HG03457 (cell line): ENCODE data around the gene CEP120.
"Not testable (repeated sequence)": the region's sequence is repeated elsewhere in the genome, so short reads cannot be mapped to it uniquely, and the experiment has no call there.

Experiments used
- ATAC-seq: cut with Tn5 transposase; IDR thresholded peaks from one replicate; pipeline ENCODE4 v1.9.1; 2021; ENCODE audit warnings: moderate number of reproducible peaks; ENCODE audit not compliant: unreplicated experiment

The CEP120 gene

DNA sequence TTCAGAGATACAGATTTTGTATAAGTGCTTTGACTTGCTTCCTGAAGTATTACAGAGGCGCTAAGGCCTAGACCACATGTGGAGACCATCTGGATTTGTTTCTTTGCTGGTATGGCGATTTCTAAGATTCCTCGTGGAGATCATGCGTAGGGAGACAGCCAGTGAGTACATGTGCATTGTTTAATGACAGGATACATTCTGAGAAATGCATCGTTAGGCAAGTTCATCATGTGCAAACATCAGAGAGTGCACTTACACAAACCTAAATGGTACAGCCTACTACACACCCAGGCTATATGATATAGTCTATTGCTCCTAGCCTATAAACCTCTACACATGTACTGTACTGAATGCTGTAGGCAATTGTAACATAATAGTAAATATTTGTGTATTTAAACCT is 16.5 kb upstream of the CEP120 start:
- no peak for ATAC-seq

- no peak for ATAC-seq
Measured at GRCh38 chr5:123438902-123439301, 15.7 kb upstream of the CEP120 start.

DNA sequence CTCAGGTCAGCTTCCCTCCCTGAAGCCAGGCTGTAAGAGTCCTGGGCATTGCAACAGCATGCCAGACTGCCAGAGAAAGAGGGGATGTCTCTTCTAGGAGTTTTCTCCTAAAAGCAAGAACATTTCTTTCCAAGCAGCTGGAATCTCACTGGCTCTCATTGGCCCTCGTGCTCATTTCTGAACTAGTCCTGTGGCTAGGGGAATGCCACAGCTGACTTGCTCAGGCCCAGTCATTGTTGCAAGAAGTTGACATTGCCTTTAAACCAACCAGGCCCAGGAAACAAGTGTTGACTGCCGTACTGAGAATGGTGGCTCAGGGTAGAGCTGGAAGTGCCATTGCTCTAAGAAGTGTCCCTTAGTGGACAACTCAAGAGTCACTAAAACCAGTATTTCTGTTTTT is 15.0 kb upstream of the CEP120 start:
- ATAC-seq, result peak; percentile 71

- no peak for ATAC-seq
Measured at GRCh38 chr5:123436201-123436600, 13.0 kb upstream of the CEP120 start.

GRCh38 chr5:123434796-123435195 is 11.6 kb upstream of the CEP120 start:
- no peak for ATAC-seq

- no peak for ATAC-seq
Measured at GRCh38 chr5:123433596-123433995, 10.4 kb upstream of the CEP120 start.

DNA sequence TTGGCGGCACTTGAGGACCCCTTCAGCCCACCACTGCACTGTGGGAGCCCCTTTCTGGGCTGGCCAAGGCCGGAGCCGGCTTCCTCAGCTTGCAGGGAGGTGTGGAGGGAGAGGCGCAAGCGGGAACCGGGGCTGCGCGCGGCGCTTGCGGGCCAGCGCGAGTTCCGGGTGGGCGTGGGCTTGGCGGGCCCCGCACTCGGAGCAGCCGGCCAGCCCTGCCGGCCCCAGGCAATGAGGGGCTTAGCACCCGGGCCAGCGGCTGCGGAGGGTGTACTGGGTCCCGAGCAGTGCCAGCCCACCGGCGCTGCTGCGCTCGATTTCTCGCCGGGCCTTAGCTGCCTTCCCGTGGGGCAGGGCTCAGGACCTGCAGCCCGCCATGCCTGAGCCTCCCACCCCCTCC is 7.2 kb upstream of the CEP120 start:
- ATAC-seq, result not testable (repeated sequence)

DNA sequence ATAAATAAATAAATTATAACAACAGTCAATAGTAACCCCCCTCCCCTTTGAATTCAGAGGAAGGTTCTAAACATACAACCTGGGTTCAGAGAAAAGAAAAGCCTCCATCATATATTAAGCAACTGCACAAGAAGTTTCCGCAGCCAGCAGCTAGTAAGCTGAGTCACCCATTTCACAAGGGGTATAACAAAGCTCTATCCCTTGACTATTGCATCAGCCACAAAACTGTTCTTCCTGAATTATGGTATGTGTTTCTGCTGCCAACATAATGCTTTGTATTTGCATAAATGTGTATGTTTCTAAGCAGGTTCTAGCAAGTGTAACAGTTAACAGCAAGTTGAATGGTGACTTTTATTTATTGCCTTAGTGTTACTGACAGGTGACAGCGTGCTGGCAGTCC is 6.8 kb upstream of the CEP120 start:
- no peak for ATAC-seq

DNA sequence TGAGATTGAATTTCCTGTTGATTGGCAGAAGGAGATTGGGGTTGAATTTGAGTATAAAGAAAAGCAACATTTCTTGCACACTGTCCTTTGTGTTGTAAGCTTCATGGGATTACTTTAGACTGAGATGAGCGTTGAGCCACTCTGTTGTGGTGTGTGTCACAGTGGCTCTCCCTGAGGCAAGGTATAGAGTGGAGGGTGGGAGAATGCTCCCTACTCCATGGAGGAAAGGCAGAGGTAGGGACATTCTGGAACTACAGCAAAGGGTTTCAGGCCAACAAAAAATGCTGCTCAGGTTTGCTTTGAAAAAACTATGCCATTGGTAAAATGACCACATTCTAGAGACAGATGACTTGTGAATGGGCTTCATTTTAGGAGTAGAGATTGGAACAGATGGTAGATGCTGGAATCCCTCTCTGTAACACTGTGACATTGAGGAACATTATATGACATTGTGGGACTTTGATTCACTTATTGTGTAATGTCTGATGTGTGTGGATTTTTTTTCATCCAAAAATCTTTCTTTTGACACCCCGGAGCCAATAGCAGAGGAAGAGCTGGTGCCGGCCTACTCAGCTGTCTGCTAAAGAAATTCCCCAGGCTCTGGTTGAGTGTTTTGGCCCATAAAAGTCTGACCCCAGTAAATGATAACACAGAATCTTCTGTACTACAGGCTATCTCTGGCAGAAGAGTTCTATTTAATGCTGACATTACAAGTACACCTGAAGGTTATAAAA is 6.2 kb upstream of the CEP120 start:
- ATAC-seq, result no peak

DNA sequence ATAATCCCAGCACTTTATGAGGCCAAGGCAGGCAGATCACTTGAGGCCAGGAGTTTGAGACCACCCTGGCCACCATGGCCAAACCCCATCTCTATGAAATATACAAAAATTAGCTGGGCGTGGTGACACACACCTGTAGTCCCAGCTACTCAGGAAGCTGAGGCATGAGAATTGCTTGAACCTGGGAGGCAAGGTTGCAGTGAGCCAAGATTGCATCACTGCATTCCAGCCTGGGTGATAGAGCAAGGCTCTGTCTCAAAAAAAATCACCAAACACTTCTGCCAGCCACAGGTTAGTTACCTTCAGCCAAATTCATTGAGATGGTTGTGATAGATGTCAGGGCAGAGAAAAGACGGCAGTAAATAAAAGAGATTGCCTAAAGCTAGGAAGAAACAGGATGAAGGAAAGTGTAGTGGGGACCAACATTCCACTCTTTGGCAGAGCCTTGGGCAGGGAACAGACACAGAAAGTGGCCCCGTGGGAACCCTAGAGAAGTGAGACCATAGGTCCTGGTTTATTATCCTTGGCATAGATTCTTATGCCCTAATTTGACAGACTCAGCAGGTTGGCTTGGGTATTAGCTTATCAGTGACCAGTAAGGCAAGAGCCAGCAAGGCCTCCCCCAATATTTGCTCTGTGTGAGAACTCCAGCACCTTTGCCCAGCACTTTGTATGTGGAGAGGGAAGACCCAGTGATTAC is 5.5 kb upstream of the CEP120 start:
- ATAC-seq, result no peak

DNA sequence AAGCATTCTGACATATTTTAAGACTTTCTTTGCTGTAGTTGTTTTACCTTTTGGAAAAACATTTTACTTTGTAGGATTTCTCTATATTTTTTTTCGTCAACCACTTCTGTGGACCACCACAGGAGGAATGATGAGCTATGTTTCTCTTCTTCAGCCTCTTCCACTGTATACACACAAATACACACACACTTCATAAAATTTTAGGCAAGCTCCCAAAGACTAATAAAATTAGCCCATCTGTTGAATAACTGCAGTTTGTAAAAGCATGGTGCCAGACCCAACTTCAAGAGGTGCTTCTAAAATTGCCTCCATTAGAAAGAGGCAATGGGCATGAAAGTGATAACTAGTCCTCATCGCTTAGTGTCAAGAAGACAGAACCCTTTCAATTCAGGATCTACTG is 4.1 kb upstream of the CEP120 start:
- no peak for ATAC-seq

GRCh38 chr5:123425431-123425830 is 2.2 kb upstream of the CEP120 start:
- ATAC-seq, result no peak

DNA sequence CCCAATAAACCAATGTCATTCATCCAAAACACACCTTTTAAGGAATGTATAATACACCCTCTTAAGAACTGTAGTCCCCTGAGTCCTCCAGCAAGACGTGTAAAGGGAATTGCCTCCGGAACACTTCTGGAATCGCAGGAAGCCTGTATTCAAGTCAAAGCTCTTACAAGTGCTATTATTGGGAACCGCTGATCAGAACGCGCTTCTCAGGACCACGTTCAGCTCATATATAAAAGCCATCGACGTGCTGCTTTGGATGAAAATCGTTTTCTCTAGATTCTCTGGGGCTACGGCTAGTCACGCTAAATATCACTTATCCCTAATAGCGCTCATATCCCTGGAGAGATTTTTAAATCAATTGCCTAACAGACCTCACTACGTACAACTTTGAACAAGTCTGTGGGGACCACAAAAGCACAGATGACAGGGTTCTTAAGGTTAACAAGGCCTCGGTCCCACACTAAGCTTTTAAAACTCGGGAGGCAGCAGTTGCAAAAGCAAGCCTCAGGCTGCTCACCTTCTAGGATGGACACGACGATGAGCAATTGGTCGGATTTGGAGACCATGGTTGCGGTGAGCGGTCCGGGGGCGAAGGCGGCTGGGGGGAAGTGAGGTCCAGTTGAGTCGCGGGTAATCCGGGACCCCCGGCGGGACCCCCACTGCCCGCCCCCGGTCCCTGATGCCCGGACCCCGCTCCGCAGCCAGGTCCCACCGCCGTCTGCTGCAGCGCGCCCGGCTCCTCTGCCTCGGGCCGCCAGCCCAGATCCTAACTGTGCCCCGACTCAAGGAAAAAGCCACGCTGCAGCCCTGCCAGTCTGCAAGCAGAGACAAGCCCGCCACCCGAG is 548 bp downstream of the CEP120 start:
- ATAC-seq, result peak; percentile 7

- no peak for ATAC-seq
Measured at GRCh38 chr5:123421773-123422172, 1.4 kb downstream of the CEP120 start.

DNA sequence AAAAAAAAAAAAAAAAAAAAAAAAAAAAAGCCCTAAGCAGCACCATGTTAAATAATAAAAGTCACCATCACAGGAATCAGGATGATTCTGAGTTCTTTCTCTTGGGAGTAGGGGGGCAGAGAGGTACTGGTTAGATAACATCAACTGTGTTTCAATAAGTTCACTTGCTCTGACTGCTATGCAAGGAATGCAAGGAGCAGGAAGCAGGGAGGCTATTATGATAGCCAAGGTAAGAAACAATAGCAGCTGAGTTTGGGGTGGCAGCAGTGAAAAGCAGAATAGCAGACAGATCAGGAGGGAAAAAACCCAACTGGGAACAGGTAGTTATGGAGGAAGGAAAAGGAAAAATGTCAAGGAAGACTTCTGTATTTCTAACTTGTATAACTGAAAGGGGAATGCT is 8.2 kb downstream of the CEP120 start:
- ATAC-seq, result no peak

DNA sequence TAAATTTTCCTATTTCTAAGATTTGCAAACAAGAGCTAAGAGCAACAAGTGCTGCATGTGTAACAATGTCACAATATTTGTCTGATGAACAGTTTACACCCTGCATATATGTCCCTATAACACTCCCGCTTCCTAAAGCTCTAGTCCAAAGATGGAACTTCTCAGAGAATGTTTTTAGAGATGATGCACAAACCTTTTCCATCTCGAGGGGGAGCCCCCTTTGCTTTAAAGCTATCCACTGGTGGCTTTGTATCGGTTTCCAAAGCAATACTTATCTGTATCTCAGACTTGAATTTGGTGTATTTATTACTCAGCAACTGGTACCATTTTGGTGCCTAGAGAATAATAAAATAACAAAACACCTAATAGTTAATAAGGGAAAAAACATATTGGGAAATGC is 11.0 kb downstream of the CEP120 start:
- ATAC-seq, result no peak

DNA sequence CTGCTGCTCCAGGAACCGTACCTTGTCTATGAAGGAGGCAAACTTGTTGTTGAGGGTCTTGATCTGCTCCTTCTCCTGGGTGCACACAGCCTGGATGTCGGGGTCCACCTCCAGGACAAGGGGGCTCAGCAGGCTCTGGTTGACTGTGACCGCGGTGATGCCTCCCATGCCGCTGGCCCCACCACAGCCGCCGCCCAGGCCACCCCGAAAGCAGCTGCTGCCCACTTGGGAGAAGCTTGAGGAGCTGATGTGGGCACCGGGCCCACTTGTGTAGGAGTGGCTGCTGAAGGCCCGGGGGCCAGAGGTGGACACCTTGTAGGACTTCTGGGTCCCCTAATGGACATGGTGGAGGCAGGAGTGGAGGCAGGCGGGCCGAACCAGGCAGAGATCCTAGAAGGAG is 21.2 kb downstream of the CEP120 start:
- not testable (repeated sequence) for ATAC-seq

DNA sequence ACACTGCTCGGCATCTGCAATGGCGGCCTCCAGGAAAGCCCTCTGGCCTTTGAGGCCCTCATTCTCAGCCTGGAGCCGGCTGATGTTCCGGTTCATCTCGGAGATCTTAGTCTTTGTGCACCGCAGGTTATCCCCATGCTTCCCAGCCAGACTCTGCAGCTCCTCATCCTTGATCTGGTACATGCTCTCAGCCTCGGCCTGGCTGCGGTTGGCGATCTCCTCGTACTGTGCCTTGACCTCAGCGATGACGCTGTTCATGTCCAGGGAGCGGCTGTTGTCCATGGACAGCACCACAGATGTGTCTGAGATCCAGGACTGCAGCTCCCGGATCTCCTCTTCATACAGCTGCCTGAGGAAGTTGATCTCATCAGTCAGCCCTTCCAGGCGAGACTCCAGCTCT is 21.9 kb downstream of the CEP120 start:
- no peak for ATAC-seq

DNA sequence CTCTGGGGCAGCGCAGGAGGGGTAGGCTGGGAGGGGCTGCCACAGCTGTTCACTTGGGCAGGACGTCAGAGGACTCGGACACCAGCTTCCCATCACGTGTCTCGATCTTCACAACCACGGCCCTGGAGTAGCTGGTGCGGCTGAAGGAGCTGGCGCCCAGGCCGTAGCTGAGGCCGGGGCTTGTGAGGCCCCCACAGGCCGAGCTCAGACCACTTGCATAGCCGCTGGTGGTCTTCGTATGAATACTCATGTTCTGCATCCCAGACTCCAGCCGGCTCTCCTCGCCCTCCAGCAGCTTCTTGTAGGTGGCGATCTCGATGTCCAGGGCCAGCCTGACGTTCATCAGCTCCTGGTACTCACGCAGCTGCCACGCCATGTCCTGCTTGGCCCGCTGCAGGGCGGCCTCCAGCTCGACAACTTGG is 22.3 kb downstream of the CEP120 start:
- ATAC-seq, result not testable (repeated sequence)

DNA sequence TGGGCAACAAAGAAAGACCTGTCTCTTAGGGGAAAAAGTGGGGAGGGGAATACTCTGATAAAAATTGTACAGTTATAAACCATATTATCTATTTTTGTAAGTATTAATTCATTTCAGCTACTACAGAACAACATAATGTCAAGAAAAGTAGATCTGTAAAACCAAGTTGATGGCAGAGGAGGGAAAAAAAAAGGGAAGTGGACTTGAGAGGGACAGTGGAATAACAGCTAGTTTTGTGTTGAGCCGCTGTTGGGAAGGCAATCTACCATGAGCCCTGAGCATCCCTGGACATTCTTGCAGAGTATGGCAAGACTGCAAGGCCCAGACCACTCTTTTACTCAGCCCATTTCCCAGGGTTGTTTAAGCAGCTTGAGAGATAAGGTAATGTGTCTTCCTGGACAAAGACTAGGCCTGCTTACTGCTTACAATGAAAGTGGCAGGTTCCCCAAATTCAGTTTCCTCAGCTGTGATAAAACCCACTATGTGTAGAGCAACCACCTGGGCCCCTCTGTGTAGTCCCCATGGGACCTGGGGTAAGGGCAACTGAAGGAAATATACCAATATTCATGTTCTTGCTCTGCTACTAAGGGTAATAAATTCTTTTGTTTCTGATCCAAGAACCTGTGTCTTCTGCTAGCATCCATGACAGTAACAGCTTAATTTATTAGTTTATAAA is 25.0 kb downstream of the CEP120 start:
- no peak for ATAC-seq

DNA sequence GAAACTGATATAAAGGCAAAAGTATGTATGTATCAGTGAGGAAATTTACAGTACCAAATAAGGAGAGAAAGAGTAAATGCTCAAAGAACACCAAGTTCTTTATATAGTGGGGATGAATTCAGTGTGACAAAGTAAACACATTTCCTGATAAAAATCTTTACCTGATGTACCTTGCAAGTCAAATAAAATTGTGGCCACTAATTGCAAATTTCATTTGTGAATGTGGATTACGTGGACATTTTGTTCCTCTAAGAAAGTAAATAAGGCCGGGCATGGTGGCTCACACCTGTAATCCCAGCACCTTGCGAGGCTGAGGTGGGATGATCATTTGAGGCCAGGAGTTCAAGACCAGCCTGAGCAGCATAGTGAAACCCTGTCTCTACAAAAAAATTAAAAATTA is 25.7 kb downstream of the CEP120 start:
- ATAC-seq, result no peak
